ENCODE measurements around the gene RAD17. TPM values are rescaled to one million over a fixed set of nuclear protein-coding genes. Genes with fewer than 3 reads are reported as not detected.

Gene RAD17
- total and polyA plus RNA-seq, 4 donors = 6.0 to 14.5 (median 11.8) TPM

DNA sequence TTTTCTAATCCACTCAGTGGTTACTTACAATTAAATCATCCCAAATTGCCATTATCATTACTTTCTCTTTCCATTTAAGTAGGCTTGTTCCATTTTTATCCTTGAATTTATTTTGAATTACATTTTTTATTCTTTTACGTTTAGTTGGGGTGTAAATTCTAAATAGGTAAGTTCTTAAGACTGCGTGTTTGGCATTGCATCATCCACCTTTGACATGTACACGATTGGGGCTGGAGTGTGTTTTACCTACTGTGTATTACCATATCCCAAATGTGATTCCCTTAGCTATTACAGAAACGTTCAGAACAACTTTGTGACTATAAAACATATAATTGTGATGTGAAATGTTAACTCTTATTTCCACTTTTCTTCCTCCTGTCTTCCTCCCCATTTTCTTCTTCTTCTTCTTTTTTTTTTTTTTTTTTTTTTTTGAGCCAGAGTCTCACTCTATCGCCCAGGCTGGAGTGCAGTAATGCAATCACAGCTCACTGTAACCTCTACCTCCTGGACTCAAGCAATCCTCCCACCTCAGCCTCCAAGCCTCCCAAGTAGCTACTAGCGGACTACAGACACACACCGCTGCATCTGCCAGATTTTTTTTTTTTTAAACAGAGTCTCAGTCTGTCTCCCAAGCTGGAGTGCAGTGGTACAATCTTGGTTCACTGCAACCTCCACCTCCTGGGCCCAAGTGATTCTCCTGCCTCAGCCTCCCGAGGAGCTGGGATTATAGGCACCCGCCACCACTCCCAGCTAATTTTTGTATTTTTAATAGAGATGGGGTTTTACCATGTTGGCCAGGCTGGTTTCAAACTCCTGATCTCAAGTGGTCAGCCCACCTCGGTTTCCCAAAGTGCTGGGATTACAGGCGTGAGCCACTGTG lies 62.0 kb downstream of the RAD17 start:
- TF ChIP-seq HNF4A (conservative IDR thresholded peaks at IDR 0.05) (no peak), JUND (IDR thresholded peaks at IDR 0.05) (no peak), EGR1 (IDR thresholded peaks at IDR 0.05; ENCODE audit: low read depth in 2 of 2) (no peak), FOXA2 (IDR thresholded peaks at IDR 0.05) (no peak), REST (IDR thresholded peaks at IDR 0.05) (no peak), MAX (IDR thresholded peaks at IDR 0.05) (no peak), FOXA1 (IDR thresholded peaks at IDR 0.05) (no peak), RAD21 (IDR thresholded peaks at IDR 0.05) (no peak), ZBTB33 (IDR thresholded peaks at IDR 0.05) (no peak), TAF1 (conservative IDR thresholded peaks at IDR 0.05) (no peak), RXRA (IDR thresholded peaks at IDR 0.05) (no peak), NR2F2 (IDR thresholded peaks at IDR 0.05) (no peak)
- TF ChIP-seq, protein P1, sequence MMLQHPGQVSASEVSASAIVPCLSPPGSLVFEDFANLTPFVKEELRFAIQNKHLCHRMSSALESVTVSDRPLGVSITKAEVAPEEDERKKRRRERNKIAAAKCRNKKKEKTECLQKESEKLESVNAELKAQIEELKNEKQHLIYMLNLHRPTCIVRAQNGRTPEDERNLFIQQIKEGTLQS (IDR thresholded peaks at IDR 0.05) = no peak
- no peaks in the 10 kb centered on the region for H3K9me3 ChIP-seq (ENCODE audit: control insufficient read depth in 4 of 4, low read length in 3 of 4)
- DNase-seq (ENCODE audit: low spot score) = no peak
- no peaks in the 10 kb centered on the region for H3K4me1 ChIP-seq (ENCODE audit: control insufficient read depth in 4 of 4, insufficient read depth in 4 of 4, low read length in 3 of 4)
- H3K4me3 ChIP-seq (ENCODE audit: low read depth in 1 of 3, low read length in 3 of 3) = no peak overlapping the region
- H3K9ac ChIP-seq (ENCODE audit: low read depth in 1 of 2, low read length in 2 of 2) = no peak overlapping the region
- H3K27ac ChIP-seq (ENCODE audit: low read depth in 1 of 2, low read length in 2 of 2) = no peak overlapping the region
- 89% methylated on average over 11 of the region's 11 CpGs for WGBS
- no peaks in the 10 kb centered on the region for H3K27me3 ChIP-seq (ENCODE audit: control insufficient read depth in 4 of 4, insufficient read depth in 4 of 4, low read length in 3 of 4)
- peaks cover 4 to 20% (median 7%) of the 10 kb centered on the region in 4 donors for H3K36me3 ChIP-seq (ENCODE audit: control insufficient read depth in 4 of 4, insufficient read depth in 3 of 4, low read depth in 1 of 4, low read length in 3 of 4)

- H3K4me3 ChIP-seq (ENCODE audit: low read depth in 1 of 3, low read length in 3 of 3) = no peak overlapping the region
- DNase-seq (ENCODE audit: low spot score) = no peak
- no peak overlapping the region for H3K9ac ChIP-seq (ENCODE audit: low read depth in 1 of 2, low read length in 2 of 2)
- no peaks in the 10 kb centered on the region for H3K9me3 ChIP-seq (ENCODE audit: control insufficient read depth in 4 of 4, low read length in 3 of 4)
- H3K27me3 ChIP-seq (ENCODE audit: control insufficient read depth in 4 of 4, insufficient read depth in 4 of 4, low read length in 3 of 4) = no peaks in the 10 kb centered on the region
- WGBS = 89% methylated on average over 8 of the region's 8 CpGs
- no peak overlapping the region for H3K27ac ChIP-seq (ENCODE audit: low read depth in 1 of 2, low read length in 2 of 2)
- H3K36me3 ChIP-seq (ENCODE audit: control insufficient read depth in 4 of 4, insufficient read depth in 3 of 4, low read depth in 1 of 4, low read length in 3 of 4) = peaks cover 4 to 20% (median 7%) of the 10 kb centered on the region in 4 donors
- peaks cover 0 to under 1% (median 0%) of the 10 kb centered on the region in 4 donors for H3K4me1 ChIP-seq (ENCODE audit: control insufficient read depth in 4 of 4, insufficient read depth in 4 of 4, low read length in 3 of 4)
- TF ChIP-seq SP1 (IDR thresholded peaks at IDR 0.05) (no peak), GABPA (IDR thresholded peaks at IDR 0.05 in 1 of 2, conservative IDR thresholded peaks at IDR 0.05 in 1 of 2) (no peak), FOXA2 (IDR thresholded peaks at IDR 0.05) (no peak), CTCF (IDR thresholded peaks at IDR 0.05; ENCODE audit: low read depth, low read length, missing input control) (no peak), TAF1 (conservative IDR thresholded peaks at IDR 0.05) (no peak), RAD21 (IDR thresholded peaks at IDR 0.05) (no peak), EGR1 (IDR thresholded peaks at IDR 0.05; ENCODE audit: low read depth in 2 of 2) (no peak), ZBTB33 (IDR thresholded peaks at IDR 0.05) (no peak), NR2F2 (IDR thresholded peaks at IDR 0.05) (no peak), MAX (IDR thresholded peaks at IDR 0.05) (no peak), HNF4A (conservative IDR thresholded peaks at IDR 0.05) (no peak), HNF4G (IDR thresholded peaks at IDR 0.05) (no peak), RXRA (IDR thresholded peaks at IDR 0.05) (no peak)
- TF ChIP-seq, protein P1 (IDR thresholded peaks at IDR 0.05) = no peak
Measured at GRCh38 chr5:69432412-69433206, 63.0 kb downstream of the RAD17 start.
